ENCODE measurements around the gene HS2ST1. TPM values are rescaled to one million over a fixed set of nuclear protein-coding genes. Genes with fewer than 3 reads are reported as not detected.

Gene HS2ST1
- total and polyA plus RNA-seq, 12 donors: 2.4 to 21.4 (median 13.6) TPM

- intact Hi-C loops (cut with DNase I): loop anchor here in 1 of 10 donors (1.0 kb wide), 1 partner anchor 11 kb away; no protein-coding TSS in a partner anchor
- Histone ChIP-seq H3K36me3 (no peaks in the 10 kb centered on the region), H3K27me3 (no peaks in the 10 kb centered on the region), H3K4me1 (peaks cover 0 to 4% (median 0%) of the 10 kb centered on the region in 9 donors), H3K4me3 (no peak overlapping the region), H3K27ac (no peak overlapping the region), H3K9me3 (no peaks in the 10 kb centered on the region)
- ATAC-seq (no peak), DNase-seq (no peak)
- no peak for TF ChIP-seq CTCF (IDR thresholded peaks at IDR 0.05)
- 76 to 77% methylated on average over 2 of the region's 2 CpGs for WGBS, 2 donors
These were observed 78.4 kb downstream of the HS2ST1 start for GRCh38 chr1:86992861-86993260.

- 89 to 93% methylated on average over 4 of the region's 4 CpGs for WGBS, 2 donors
These were observed 79.0 kb downstream of the HS2ST1 start for GRCh38 chr1:86993269-86993985.

GRCh38 chr1:86994061-86994460 is 79.6 kb downstream of the HS2ST1 start:
- ATAC-seq: no peak
- intact Hi-C loops (cut with DNase I): no loop called here

More at GRCh38 chr1:86993269-86993985, 79.0 kb downstream of the HS2ST1 start:
- TF ChIP-seq CTCF (IDR thresholded peaks at IDR 0.05): no peak
- DNase-seq: no peak
- Histone ChIP-seq H3K9me3 (no peaks in the 10 kb centered on the region), H3K36me3 (no peaks in the 10 kb centered on the region), H3K4me3 (no peak overlapping the region), H3K4me1 (peaks cover 0 to 4% (median 0%) of the 10 kb centered on the region in 9 donors), H3K27ac (no peak overlapping the region), H3K27me3 (no peaks in the 10 kb centered on the region)
- ATAC-seq: no peak
- intact Hi-C loops (cut with DNase I): loop anchor here in 1 of 10 donors (1.0 kb wide), 1 partner anchor 11 kb away; no protein-coding TSS in a partner anchor

GRCh38 chr1:86997538-86997937 is 83.1 kb downstream of the HS2ST1 start:
- H3K9me3 ChIP-seq: no peaks in the 10 kb centered on the region
- 60 to 63% methylated on average over 1 of the region's 1 CpG for WGBS, 2 donors
- TF ChIP-seq CTCF (IDR thresholded peaks at IDR 0.05): no peak
- no peak overlapping the region for H3K27ac ChIP-seq
- H3K4me1 ChIP-seq: peaks cover 0 to 4% (median 0%) of the 10 kb centered on the region in 9 donors
- DNase-seq (no peak), ATAC-seq (no peak)
- H3K27me3 ChIP-seq: no peaks in the 10 kb centered on the region
- no peak overlapping the region for H3K4me3 ChIP-seq
- intact Hi-C loops (cut with DNase I): no loop called here
- H3K36me3 ChIP-seq: no peaks in the 10 kb centered on the region

More at GRCh38 chr1:86994061-86994460, 79.6 kb downstream of the HS2ST1 start:
- H3K27me3 ChIP-seq: no peaks in the 10 kb centered on the region
- DNase-seq: no peak
- H3K4me3 ChIP-seq: no peak overlapping the region
- TF ChIP-seq CTCF (IDR thresholded peaks at IDR 0.05): no peak
- no peaks in the 10 kb centered on the region for H3K9me3 ChIP-seq
- peaks cover 0 to 4% (median 0%) of the 10 kb centered on the region in 9 donors for H3K4me1 ChIP-seq
- H3K27ac ChIP-seq: no peak overlapping the region
- H3K36me3 ChIP-seq: no peaks in the 10 kb centered on the region

All from heart right ventricle (tissue), 16 donors.